ENCODE measurements around the gene SORCS2.

GRCh38 chr4:7505116-7505900 is 313.0 kb downstream of the SORCS2 start:
- TF ChIP-seq CTCF (IDR thresholded peaks at IDR 0.05; ENCODE audit: low read depth, low read length, poor library complexity, severe bottlenecking) (no peak), EZH2phosphoT487 (IDR thresholded peaks at IDR 0.05; ENCODE audit: borderline replicate concordance, low read length) (no peak)

Data from DOHH2 (cell line).